Endothelial cell of umbilical vein (primary cell): ENCODE data around the gene LRRTM3. TPM values are rescaled to one million over a fixed set of nuclear protein-coding genes. Genes with fewer than 3 reads are reported as not detected.

Experiments used
- BruUV-seq: library from RNA; stranded (reverse); fragments of 400-500 nt; replicated peaks from 2 replicates; lab custom pipeline; 2021; lab: Mats Ljungman, UMichigan
- CTCF ChIA-PET: fragments of 300-600, 350-600 bp; sonication (Branson Sonifier 250); formaldehyde crosslinking; loops from one replicate; lab custom pipeline; 2021; ENCODE audit warnings: antibody characterized with exemption, inconsistent platforms; lab: Charles Lee
- POLR2A ChIA-PET: fragments of 300-600, 350-600 bp; sonication (Branson Sonifier 250); formaldehyde crosslinking; loops from one replicate; lab custom pipeline; 2021; ENCODE audit warnings: antibody characterized with exemption, inconsistent platforms; lab: Charles Lee
- DNase-seq: peaks from one replicate; pipeline ENCODE4 v3.0.0-alpha.2; 2011; ENCODE audit warnings: low read depth, low spot score
- FAIRE-seq: peaks from 2 replicates; lab custom pipeline; 2011; peaks lifted over from hg19 to GRCh38; lab: Jason Lieb, UNC
- H2AFZ ChIP-seq: 2 replicates; pipeline ENCODE4 v1.6.0; 2012; ENCODE audit warnings: low read depth, low read length, control low read depth, inconsistent platforms
- H3K27ac ChIP-seq: 2 replicates; pipeline ENCODE4 v1.5.1; 2011; ENCODE audit warnings: low read depth, mild to moderate bottlenecking, control low read depth, low read length, moderate library complexity; ENCODE audit not compliant: insufficient read depth
- H3K27me3 ChIP-seq, 2 experiments: 2 replicates each; pipeline versions ENCODE4 v1.6.0 to v1.6.1; 2011; ENCODE audit warnings: low read length in 2 of 2, mixed read lengths in 1 of 2; ENCODE audit not compliant: control insufficient read depth in 2 of 2, insufficient read depth in 2 of 2
- H3K36me3 ChIP-seq, 2 experiments: 2 replicates in 1 of 2; 3 replicates in 1 of 2; pipeline ENCODE4 v1.5.1; 2011; ENCODE audit warnings: low read length in 2 of 2, mild to moderate bottlenecking in 1 of 2, moderate library complexity in 1 of 2; ENCODE audit not compliant: control insufficient read depth in 2 of 2, insufficient read depth in 2 of 2; ENCODE audit errors: extremely low read depth in 1 of 2
- H3K4me1 ChIP-seq: 3 replicates; pipeline ENCODE4 v1.5.1; 2011; ENCODE audit warnings: mild to moderate bottlenecking, low read length; ENCODE audit not compliant: control insufficient read depth, insufficient read depth; ENCODE audit errors: extremely low read depth
- H3K4me2 ChIP-seq: 2 replicates; pipeline ENCODE4 v1.6.1; 2011; ENCODE audit warnings: low read length, control low read depth, mixed read lengths; ENCODE audit not compliant: insufficient read depth
- H3K4me3 ChIP-seq, 3 experiments: fragments of 200-600 bp in 1 of 3; sonication (generic), shearing (Covaris generic) in 1 of 3; replicated peaks in 1 of 3; 2 replicates each; pipeline ENCODE4 v1.5.1; 2011 to 2016; ENCODE audit warnings: control low read depth in 3 of 3, low read length in 3 of 3, mild to moderate bottlenecking in 2 of 3, inconsistent platforms in 1 of 3, low read depth in 1 of 3, moderate library complexity in 1 of 3; ENCODE audit not compliant: insufficient read depth in 1 of 3
- H3K79me2 ChIP-seq: 2 replicates; pipeline ENCODE4 v1.6.0; 2012; ENCODE audit warnings: low read length, inconsistent platforms; ENCODE audit not compliant: control insufficient read depth, insufficient read depth
- H3K9ac ChIP-seq: replicated peaks from 2 replicates; pipeline ENCODE3; 2011; ENCODE audit warnings: low read length, control low read depth; ENCODE audit not compliant: insufficient read depth; ENCODE audit errors: extremely low read depth
- H3K9me1 ChIP-seq: replicated peaks from 3 replicates; pipeline ENCODE4 v1.6.0; 2011; ENCODE audit warnings: mild to moderate bottlenecking, low read length; ENCODE audit not compliant: control insufficient read depth, insufficient read depth; ENCODE audit errors: extremely low read depth
- H3K9me3 ChIP-seq: replicated peaks from 2 replicates; pipeline ENCODE4 v1.5.1; 2012; ENCODE audit warnings: low read length, inconsistent platforms; ENCODE audit not compliant: control insufficient read depth, insufficient read depth
- H4K20me1 ChIP-seq: replicated peaks from 2 replicates; pipeline ENCODE3; 2011; ENCODE audit warnings: mild to moderate bottlenecking, low read length; ENCODE audit not compliant: control insufficient read depth, insufficient read depth; ENCODE audit errors: extremely low read depth
- CTCF ChIP-seq, 2 donors: IDR thresholded peaks; 1 replicate in 1 of 2; 2 replicates in 1 of 2; pipeline ENCODE4 v1.5.1; 2011; ENCODE audit warnings: low read length in 2 of 2, mild to moderate bottlenecking in 2 of 2, moderate library complexity in 2 of 2, control low read depth in 1 of 2, inconsistent platforms in 1 of 2, low read depth in 1 of 2; ENCODE audit not compliant: insufficient read depth in 1 of 2; ENCODE audit errors: extremely low read depth in 1 of 2
- EZH2 ChIP-seq: IDR thresholded peaks from 2 replicates; pipeline ENCODE4 v1.6.1; 2012; ENCODE audit warnings: borderline replicate concordance, low read depth, mild to moderate bottlenecking, moderate library complexity, low read length, inconsistent platforms; ENCODE audit not compliant: severe bottlenecking
- FOS ChIP-seq: IDR thresholded peaks from 2 replicates; pipeline ENCODE4 v1.6.1; 2011; ENCODE audit warnings: mild to moderate bottlenecking, low read length, moderate library complexity, borderline replicate concordance; ENCODE audit not compliant: insufficient read depth
- GATA2 ChIP-seq: IDR thresholded peaks from 2 replicates; pipeline ENCODE4 v1.7.0; 2011; ENCODE audit warnings: low read depth, mild to moderate bottlenecking, moderate library complexity, mixed read lengths, low read length; ENCODE audit not compliant: insufficient read length, insufficient read depth
- JUN ChIP-seq: IDR thresholded peaks from 2 replicates; pipeline ENCODE4 v1.6.1; 2011; ENCODE audit warnings: borderline replicate concordance, low read depth; ENCODE audit not compliant: insufficient read length, insufficient read depth
- MAX ChIP-seq: IDR thresholded peaks from 2 replicates; pipeline ENCODE4 v1.6.1; 2011; ENCODE audit not compliant: insufficient read depth, insufficient read length
- MYC ChIP-seq: IDR thresholded peaks from one replicate; pipeline ENCODE4 v1.6.1; 2011; ENCODE audit warnings: mild to moderate bottlenecking, low read depth, low read length
- POLR2A ChIP-seq: IDR thresholded peaks from 2 replicates; pipeline ENCODE4 v1.6.1; 2012; ENCODE audit warnings: low read depth, mild to moderate bottlenecking, control low read depth, low read length
- POLR2AphosphoS5 ChIP-seq: IDR thresholded peaks from 2 replicates; pipeline ENCODE4 v1.6.1; 2012; ENCODE audit warnings: low read depth, mild to moderate bottlenecking, control low read depth, low read length, moderate library complexity; ENCODE audit not compliant: insufficient read depth
- dilution Hi-C: fragments of 300-500 bp; cut with MboI; formaldehyde crosslinking; loops from one replicate; pipeline ENCODE4 v1.15.0; 2019; ENCODE audit warnings: low sequenced_read_pairs; ENCODE audit not compliant: extremely low pct_ligation_motif_present
- intact Hi-C: fragments of 100-400 bp; cut with micrococcal nuclease; formaldehyde crosslinking; loops from one replicate; pipeline ENCODE4 v1.10.0; 2022
- polyA plus RNA-seq, 4 experiments: library from polyadenylated mRNA; depleted of rRNA in 3 of 4; stranded (reverse) in 3 of 4; unstranded in 1 of 4; fragments of >200 nt; gene quantifications; 2 replicates each; pipeline versions ENCODE4 v1.2.1 to v1.2.3, GENCODE V29; 2011 to 2012; ENCODE audit warnings: missing spikeins in 1 of 4
- total RNA-seq: library from RNA; stranded (reverse); gene quantifications from 2 replicates; pipeline ENCODE4 v1.2.3, GENCODE V29; 2021

The LRRTM3 gene
- total and polyA plus RNA-seq, 2 donors (not counting 3 experiments of a cell fraction or from before 2014, with no cell fraction given): not detected

- intact Hi-C loops: no loop called here
- Histone ChIP-seq H3K36me3 (no peaks in the 10 kb centered on the region), H2AFZ (no peak overlapping the region), H3K4me1 (no peaks in the 10 kb centered on the region), H3K9me3 (no peaks in the 10 kb centered on the region), H3K79me2 (no peaks in the 10 kb centered on the region), H3K9me1 (no peaks in the 10 kb centered on the region), H3K27ac (no peak overlapping the region), H3K27me3 (no peaks in the 10 kb centered on the region), H3K4me3 (no peak overlapping the region), H3K4me2 (no peak overlapping the region), H3K9ac (no peak overlapping the region), H4K20me1 (no peaks in the 10 kb centered on the region)
- CTCF ChIA-PET: no interaction called here
- dilution Hi-C loops: no loop called here
- TF ChIP-seq FOS: no peak
- TF ChIP-seq MAX: no peak
- TF ChIP-seq POLR2A: no peak
- no peak for TF ChIP-seq MYC
- TF ChIP-seq GATA2: no peak
- no peak for TF ChIP-seq EZH2
- no peak for TF ChIP-seq POLR2AphosphoS5
- no peak for TF ChIP-seq JUN
- TF ChIP-seq CTCF (IDR thresholded peaks at IDR 0.05; ENCODE audit: extremely low read depth in 1 of 2, insufficient read depth in 1 of 2, low read depth in 1 of 2, low read length in 2 of 2): no peak
- FAIRE-seq: no peak
- BruUV-seq: no TSS peak
- POLR2A ChIA-PET: no interaction called here
- no peak for DNase-seq
Observed at GRCh38 chr10:66942407-66942806, 16.6 kb downstream of the LRRTM3 start.
